GM10266 (cell line): Measurements from ENCODE around the gene KLHL14.

ENCODE experiments used
- DNase-seq: peaks from one replicate; pipeline ENCODE4 v3.0.0; 2012; ENCODE audit errors: extremely low spot score
- CTCF ChIP-seq: IDR thresholded peaks from 2 replicates; pipeline ENCODE4 v1.5.1; 2012; ENCODE audit warnings: mild to moderate bottlenecking, low read depth; ENCODE audit not compliant: control insufficient read depth, insufficient read depth; ENCODE audit errors: missing control alignments

Gene KLHL14

GRCh38 chr18:32634876-32635431 is 137.9 kb downstream of the KLHL14 start:
- no peak for TF ChIP-seq CTCF
- no peak for DNase-seq

GRCh38 chr18:32629981-32630700 is 142.7 kb downstream of the KLHL14 start:
- DNase-seq, result no peak
- TF ChIP-seq CTCF, result no peak

GRCh38 chr18:32629292-32629691 is 143.5 kb downstream of the KLHL14 start:
- no peak for DNase-seq
- TF ChIP-seq CTCF, result no peak

- no peak for TF ChIP-seq CTCF
- no peak for DNase-seq
Measured at GRCh38 chr18:32624182-32624723, 148.6 kb downstream of the KLHL14 start.

- DNase-seq, result no peak
- no peak for TF ChIP-seq CTCF
Measured at GRCh38 chr18:32623563-32623962, 149.3 kb downstream of the KLHL14 start.
